Panc1 (cell line): ENCODE results near the gene ANKRD40. TPM values are rescaled to one million over a fixed set of nuclear protein-coding genes. Genes with fewer than 3 reads are reported as not detected.

Experiments
- ATAC-seq: fragments of 200-7000 bp; cut with Tn5 transposase; 2 replicates; pipeline ENCODE4 v1.9.1; 2020; ENCODE audit warnings: mild to moderate bottlenecking, moderate library complexity
- BruUV-seq: library from RNA; stranded (reverse); fragments of 400-500 nt; replicated peaks from 2 replicates; lab custom pipeline; 2021; lab: Mats Ljungman, UMichigan
- CTCF ChIA-PET: fragments of 300-600 bp; sonication (Branson Sonifier 250); formaldehyde crosslinking; loops from one replicate; lab custom pipeline; 2022; ENCODE audit warnings: antibody characterized with exemption; lab: Charles Lee
- POLR2A ChIA-PET: fragments of 300-600 bp; sonication (Branson Sonifier 250); formaldehyde crosslinking; loops from one replicate; lab custom pipeline; 2022; ENCODE audit warnings: antibody characterized with exemption; lab: Charles Lee
- DNase-seq: peaks from one replicate; pipeline ENCODE4 v3.0.0-alpha.2; 2010; ENCODE audit warnings: low read depth, low spot score
- H3K27ac ChIP-seq: 2 replicates; pipeline ENCODE4 v1.5.1; 2011; ENCODE audit warnings: mild to moderate bottlenecking, low read length, inconsistent platforms
- H3K27me3 ChIP-seq: fragments of 200-500 bp; sonication (Bioruptor generic); 2 replicates; pipeline ENCODE4 v1.6.0; 2014; ENCODE audit warnings: low read length, inconsistent platforms; ENCODE audit not compliant: control insufficient read depth, insufficient read depth
- H3K36me3 ChIP-seq: fragments of 200-500 bp; sonication (Bioruptor generic); 2 replicates; pipeline ENCODE4 v1.5.1; 2014; ENCODE audit warnings: inconsistent platforms, mild to moderate bottlenecking, low read length, moderate library complexity; ENCODE audit not compliant: control insufficient read depth, insufficient read depth
- H3K4me1 ChIP-seq: 2 replicates; pipeline ENCODE4 v1.5.1; 2011; ENCODE audit warnings: inconsistent platforms, mild to moderate bottlenecking, low read length, moderate library complexity; ENCODE audit not compliant: control insufficient read depth, insufficient read depth
- H3K4me3 ChIP-seq, 2 experiments: 2 replicates each; pipeline ENCODE4 v1.5.1; 2011 to 2012; ENCODE audit warnings: low read depth in 2 of 2, low read length in 2 of 2, mild to moderate bottlenecking in 2 of 2, inconsistent platforms in 1 of 2, moderate library complexity in 1 of 2
- H3K9me3 ChIP-seq: fragments of 200-500 bp; sonication (Bioruptor generic); 2 replicates; pipeline ENCODE4 v1.5.1; 2014; ENCODE audit warnings: low read depth, mild to moderate bottlenecking, inconsistent platforms, low read length, moderate library complexity; ENCODE audit not compliant: control insufficient read depth, insufficient read depth
- CTCF ChIP-seq: fragments of 450-650 bp; IDR thresholded peaks from 2 replicates; pipeline ENCODE4 v1.5.1; 2017; ENCODE audit warnings: mild to moderate bottlenecking
- POLR2AphosphoS5 ChIP-seq: IDR thresholded peaks from 2 replicates; pipeline ENCODE4 v1.6.1; 2012; ENCODE audit warnings: mild to moderate bottlenecking, low read depth, low read length, moderate library complexity
- REST ChIP-seq, 2 experiments: IDR thresholded peaks; 2 replicates each; pipeline ENCODE4 v1.6.1; 2011 to 2012; ENCODE audit warnings: low read depth in 2 of 2, control low read depth in 1 of 2, low read length in 1 of 2, mild to moderate bottlenecking in 1 of 2, moderate library complexity in 1 of 2; ENCODE audit not compliant: insufficient read depth in 1 of 2
- SIN3A ChIP-seq: IDR thresholded peaks from 2 replicates; pipeline ENCODE4 v1.6.1; 2012; ENCODE audit warnings: low read depth, mild to moderate bottlenecking, low read length, moderate library complexity, borderline replicate concordance; ENCODE audit not compliant: insufficient read depth
- TCF7L2 ChIP-seq: IDR thresholded peaks from 2 replicates; pipeline ENCODE4 v1.6.1; 2011; ENCODE audit warnings: mild to moderate bottlenecking, low read depth, low read length, inconsistent platforms
- in situ Hi-C: cut with HindIII; loops from 2 replicates; pipeline ENCODE4 v1.10.0; 2016; ENCODE audit warnings: low sequenced_read_pairs, low pct_unique_long_range_greater_than_20kb
- intact Hi-C: fragments of 100-400 bp; cut with micrococcal nuclease; formaldehyde crosslinking; loops from one replicate; pipeline ENCODE4 v1.10.0; 2022; ENCODE audit not compliant: unreplicated experiment
- total RNA-seq: library from RNA; stranded (reverse); gene quantifications from one replicate; pipeline ENCODE4 v1.2.1, GENCODE V29; 2021; ENCODE audit not compliant: unreplicated experiment

The ANKRD40 gene
- total RNA-seq, 1 experiment from 2014 or later, result 57.2 TPM

GRCh38 chr17:50749245-50749644 lies 41.5 kb upstream of the ANKRD40 start:
- DNase-seq, result no peak
- in situ Hi-C loops (no loop called here), intact Hi-C loops (no loop called here)
- CTCF ChIA-PET, result no interaction called here
- no TSS peak for BruUV-seq
- H3K4me3 ChIP-seq, result no peak overlapping the region
- H3K27me3 ChIP-seq, result no peaks in the 10 kb centered on the region
- H3K4me1 ChIP-seq, result no peaks in the 10 kb centered on the region
- H3K36me3 ChIP-seq, result peaks cover 81% of the 10 kb centered on the region
- H3K9me3 ChIP-seq, result no peaks in the 10 kb centered on the region
- no peak for TF ChIP-seq POLR2AphosphoS5
- TF ChIP-seq TCF7L2, result no peak
- TF ChIP-seq REST (IDR thresholded peaks at IDR 0.05; ENCODE audit: insufficient read depth in 1 of 2, low read depth in 2 of 2, low read length in 1 of 2), result no peak
- POLR2A ChIA-PET, result no interaction called here
- H3K27ac ChIP-seq, result no peak overlapping the region
- no peak for ATAC-seq

- CTCF ChIA-PET, result no interaction called here
- intact Hi-C loops, result no loop called here
- no TSS peak for BruUV-seq
Observed at GRCh38 chr17:50745631-50746030, 37.9 kb upstream of the ANKRD40 start.

More at GRCh38 chr17:50745631-50746030, 37.9 kb upstream of the ANKRD40 start:
- no peaks in the 10 kb centered on the region for H3K27me3 ChIP-seq
- no peaks in the 10 kb centered on the region for H3K4me1 ChIP-seq
- peaks cover 73% of the 10 kb centered on the region for H3K36me3 ChIP-seq
- no peak for DNase-seq
- no peaks in the 10 kb centered on the region for H3K9me3 ChIP-seq
- in situ Hi-C loops, result no loop called here
- no peak for ATAC-seq
- no peak overlapping the region for H3K4me3 ChIP-seq
- no peak overlapping the region for H3K27ac ChIP-seq
- POLR2A ChIA-PET, result no interaction called here
- TF ChIP-seq SIN3A (no peak), POLR2AphosphoS5 (no peak), TCF7L2 (no peak), REST (IDR thresholded peaks at IDR 0.05; ENCODE audit: insufficient read depth in 1 of 2, low read depth in 2 of 2, low read length in 1 of 2) (no peak), CTCF (no peak)
